ENCODE results near the gene SDF4.

SDF4 gene

DNA sequence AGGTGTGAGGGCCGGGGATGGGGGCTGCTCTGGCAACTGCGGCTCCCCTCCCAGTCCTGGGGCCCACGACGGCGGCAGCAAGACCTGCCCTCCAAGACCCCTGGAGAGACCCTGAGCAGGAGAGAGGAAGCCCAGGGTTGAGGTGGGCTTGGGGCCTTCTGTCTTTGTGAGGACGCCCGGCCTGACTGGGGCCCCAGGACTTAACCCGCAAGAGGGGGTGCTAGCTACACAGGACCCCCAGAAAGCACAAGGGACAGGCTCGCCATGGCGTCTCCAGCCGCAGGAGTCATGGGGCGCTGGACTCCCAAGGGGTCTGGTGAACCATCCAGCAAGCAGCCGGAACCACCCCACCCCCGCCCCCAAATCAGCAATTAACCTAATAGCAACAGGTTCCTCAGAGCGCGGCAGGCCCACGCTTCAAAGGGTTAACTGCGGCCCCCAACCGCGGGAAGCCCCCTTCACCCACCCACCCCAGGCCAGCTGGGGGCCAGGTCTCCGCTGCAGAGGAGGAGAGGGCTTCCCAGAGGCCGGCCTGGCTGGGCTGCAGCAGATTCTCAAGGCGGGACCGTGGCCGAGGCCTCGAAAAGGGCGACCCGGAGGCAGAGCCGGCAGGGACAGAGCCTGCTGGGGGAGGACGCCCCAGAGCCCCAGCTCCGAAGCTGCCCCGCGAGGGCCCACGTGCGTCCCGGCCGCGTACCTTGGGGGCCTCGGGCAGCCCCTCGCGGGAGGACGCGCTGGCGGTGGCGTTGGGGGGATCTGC is 14.2 kb upstream of the SDF4 start:
- no peaks in the 10 kb centered on the region for H3K27me3 ChIP-seq (ENCODE audit: control insufficient read depth, insufficient read depth, low read length)
- H3K9me3 ChIP-seq (ENCODE audit: control insufficient read depth, insufficient read depth, low read length) = no peaks in the 10 kb centered on the region
- H3K4me1 ChIP-seq (ENCODE audit: control insufficient read depth, insufficient read depth, low read length) = no peaks in the 10 kb centered on the region
- H3K36me3 ChIP-seq (ENCODE audit: control insufficient read depth, insufficient read depth, low read length) = peaks cover 4% of the 10 kb centered on the region
- no peak overlapping the region for H3K4me3 ChIP-seq (ENCODE audit: low read depth, low read length)
- no peak overlapping the region for H3K9ac ChIP-seq (ENCODE audit: low read depth, low read length)

DNA sequence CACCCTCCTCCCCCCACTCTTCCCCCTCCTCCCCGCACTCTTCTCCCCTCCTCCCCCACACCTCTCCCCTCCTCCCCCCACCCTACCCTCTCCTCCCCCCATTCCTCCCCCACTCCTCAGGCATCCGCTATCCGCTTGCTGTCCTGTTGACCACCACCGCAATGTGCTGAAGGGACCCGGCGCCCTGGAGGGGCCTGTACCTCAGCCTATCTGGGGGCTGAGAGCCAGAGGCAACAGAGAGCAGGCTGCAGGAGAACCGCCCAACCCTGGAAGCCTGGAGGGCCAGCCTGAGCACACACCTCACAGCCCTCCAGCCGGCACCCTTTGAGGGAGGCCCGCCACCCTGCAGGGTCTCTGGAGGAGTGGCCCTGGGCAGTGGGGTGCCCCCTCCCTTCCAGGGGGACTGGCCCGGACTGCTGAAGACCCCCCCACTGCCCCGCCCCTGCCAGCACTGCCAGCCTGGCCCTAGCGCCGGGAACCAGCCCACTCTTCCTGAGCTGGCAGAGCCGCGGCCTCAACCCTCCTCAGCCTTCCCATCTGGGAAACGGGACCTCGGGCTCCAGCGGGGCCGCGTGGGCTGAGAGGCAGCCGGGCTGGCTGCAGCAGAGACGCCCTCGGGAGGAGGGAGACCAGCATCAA is 13.5 kb upstream of the SDF4 start:
- Histone ChIP-seq H3K4me3 (ENCODE audit: low read depth, low read length) (no peak overlapping the region), H3K27me3 (ENCODE audit: control insufficient read depth, insufficient read depth, low read length) (no peaks in the 10 kb centered on the region), H3K9me3 (ENCODE audit: control insufficient read depth, insufficient read depth, low read length) (no peaks in the 10 kb centered on the region), H3K9ac (ENCODE audit: low read depth, low read length) (no peak overlapping the region), H3K36me3 (ENCODE audit: control insufficient read depth, insufficient read depth, low read length) (peaks cover 4% of the 10 kb centered on the region), H3K4me1 (ENCODE audit: control insufficient read depth, insufficient read depth, low read length) (no peaks in the 10 kb centered on the region)

GRCh38 chr1:1244192-1244811 is 12.5 kb upstream of the SDF4 start:
- no peak overlapping the region for H3K9ac ChIP-seq (ENCODE audit: low read depth, low read length)
- H3K4me3 ChIP-seq (ENCODE audit: low read depth, low read length) = no peak overlapping the region
- H3K27me3 ChIP-seq (ENCODE audit: control insufficient read depth, insufficient read depth, low read length) = no peaks in the 10 kb centered on the region
- H3K36me3 ChIP-seq (ENCODE audit: control insufficient read depth, insufficient read depth, low read length) = peaks cover 6% of the 10 kb centered on the region
- H3K4me1 ChIP-seq (ENCODE audit: control insufficient read depth, insufficient read depth, low read length) = no peaks in the 10 kb centered on the region
- no peaks in the 10 kb centered on the region for H3K9me3 ChIP-seq (ENCODE audit: control insufficient read depth, insufficient read depth, low read length)

GRCh38 chr1:1243807-1244191 is 12.0 kb upstream of the SDF4 start:
- Histone ChIP-seq H3K27me3 (ENCODE audit: control insufficient read depth, insufficient read depth, low read length) (no peaks in the 10 kb centered on the region), H3K36me3 (ENCODE audit: control insufficient read depth, insufficient read depth, low read length) (peaks cover 6% of the 10 kb centered on the region), H3K4me1 (ENCODE audit: control insufficient read depth, insufficient read depth, low read length) (no peaks in the 10 kb centered on the region), H3K9me3 (ENCODE audit: control insufficient read depth, insufficient read depth, low read length) (no peaks in the 10 kb centered on the region), H3K4me3 (ENCODE audit: low read depth, low read length) (no peak overlapping the region), H3K9ac (ENCODE audit: low read depth, low read length) (no peak overlapping the region)

DNA sequence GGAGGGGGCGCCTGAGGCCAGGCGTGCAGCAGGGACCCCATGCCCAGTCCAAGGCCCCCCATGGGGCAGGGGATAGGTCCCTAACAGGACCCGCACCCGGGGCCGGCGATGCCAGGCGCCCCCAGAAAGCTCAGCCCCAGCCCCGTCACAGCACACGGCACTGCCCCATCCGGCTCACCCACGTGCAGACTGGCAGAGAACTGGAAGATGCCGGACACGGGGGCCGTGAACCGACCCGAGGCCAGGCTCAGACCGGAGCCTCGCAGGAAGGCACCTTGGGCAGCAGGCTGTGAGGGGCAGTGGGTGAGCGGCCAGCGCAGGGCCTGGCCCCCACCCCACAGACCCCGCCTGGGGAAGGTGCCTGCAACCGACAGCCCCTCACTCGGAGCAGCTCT is 11.5 kb upstream of the SDF4 start:
- no peak overlapping the region for H3K9ac ChIP-seq (ENCODE audit: low read depth, low read length)
- H3K27me3 ChIP-seq (ENCODE audit: control insufficient read depth, insufficient read depth, low read length) = no peaks in the 10 kb centered on the region
- peaks cover 6% of the 10 kb centered on the region for H3K36me3 ChIP-seq (ENCODE audit: control insufficient read depth, insufficient read depth, low read length)

DNA sequence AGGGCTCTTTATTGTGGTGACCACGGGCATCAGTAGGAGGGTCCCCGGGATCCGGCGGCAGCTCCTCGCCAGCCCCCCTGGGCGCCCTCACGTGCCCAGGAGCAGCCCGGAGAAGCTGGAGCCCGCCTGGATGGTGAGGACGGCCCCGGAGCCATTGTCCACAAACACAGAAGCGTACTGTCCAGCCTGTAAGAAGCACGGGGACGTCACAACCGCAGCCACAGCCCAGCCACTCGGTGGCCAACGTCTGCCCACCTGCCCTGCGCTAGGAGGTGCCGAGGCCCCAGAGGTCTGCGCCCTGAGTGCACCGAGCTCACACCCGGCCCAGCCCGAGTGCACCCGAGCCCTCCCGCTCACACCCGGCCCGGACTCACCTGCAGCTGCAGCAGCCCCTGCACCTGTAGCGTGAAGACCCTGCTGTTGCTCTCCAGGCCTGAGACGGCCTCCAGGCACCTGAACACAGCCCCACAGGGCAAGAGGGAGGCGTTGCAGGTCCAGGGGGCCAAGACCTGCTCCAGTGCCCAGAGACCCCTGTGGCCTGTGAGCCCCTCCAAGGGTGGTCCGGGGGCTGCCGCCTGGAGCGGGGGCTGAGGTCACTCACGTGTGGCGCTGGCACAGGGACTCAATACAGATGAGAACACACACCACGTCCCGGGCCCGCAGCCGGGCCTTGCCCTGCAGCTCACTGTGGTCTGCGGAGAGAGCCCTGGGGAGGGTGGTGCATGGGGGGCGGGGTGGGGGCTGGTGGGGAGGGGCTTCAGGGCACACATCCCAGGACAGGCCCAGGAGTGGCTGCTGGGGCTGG is 10.9 kb upstream of the SDF4 start:
- Histone ChIP-seq H3K27me3 (ENCODE audit: control insufficient read depth, insufficient read depth, low read length) (no peaks in the 10 kb centered on the region), H3K9me3 (ENCODE audit: control insufficient read depth, insufficient read depth, low read length) (no peaks in the 10 kb centered on the region), H3K9ac (ENCODE audit: low read depth, low read length) (no peak overlapping the region), H3K4me3 (ENCODE audit: low read depth, low read length) (no peak overlapping the region), H3K36me3 (ENCODE audit: control insufficient read depth, insufficient read depth, low read length) (peaks cover 6% of the 10 kb centered on the region), H3K4me1 (ENCODE audit: control insufficient read depth, insufficient read depth, low read length) (no peaks in the 10 kb centered on the region)

More for the DNA sequence above, 11.5 kb upstream of the SDF4 start:
- no peaks in the 10 kb centered on the region for H3K4me1 ChIP-seq (ENCODE audit: control insufficient read depth, insufficient read depth, low read length)
- no peaks in the 10 kb centered on the region for H3K9me3 ChIP-seq (ENCODE audit: control insufficient read depth, insufficient read depth, low read length)
- H3K4me3 ChIP-seq (ENCODE audit: low read depth, low read length) = no peak overlapping the region

- no peaks in the 10 kb centered on the region for H3K9me3 ChIP-seq (ENCODE audit: control insufficient read depth, insufficient read depth, low read length)
- H3K4me3 ChIP-seq (ENCODE audit: low read depth, low read length) = no peak overlapping the region
- peaks cover 6% of the 10 kb centered on the region for H3K36me3 ChIP-seq (ENCODE audit: control insufficient read depth, insufficient read depth, low read length)
- no peaks in the 10 kb centered on the region for H3K4me1 ChIP-seq (ENCODE audit: control insufficient read depth, insufficient read depth, low read length)
- no peak overlapping the region for H3K9ac ChIP-seq (ENCODE audit: low read depth, low read length)
- H3K27me3 ChIP-seq (ENCODE audit: control insufficient read depth, insufficient read depth, low read length) = no peaks in the 10 kb centered on the region
These were observed 9.9 kb upstream of the SDF4 start for GRCh38 chr1:1241588-1242219.

- H3K9ac ChIP-seq (ENCODE audit: low read depth, low read length) = no peak overlapping the region
- H3K4me3 ChIP-seq (ENCODE audit: low read depth, low read length) = no peak overlapping the region
- no peaks in the 10 kb centered on the region for H3K27me3 ChIP-seq (ENCODE audit: control insufficient read depth, insufficient read depth, low read length)
- H3K9me3 ChIP-seq (ENCODE audit: control insufficient read depth, insufficient read depth, low read length) = no peaks in the 10 kb centered on the region
- no peaks in the 10 kb centered on the region for H3K4me1 ChIP-seq (ENCODE audit: control insufficient read depth, insufficient read depth, low read length)
- H3K36me3 ChIP-seq (ENCODE audit: control insufficient read depth, insufficient read depth, low read length) = peaks cover 6% of the 10 kb centered on the region
These were observed 9.2 kb upstream of the SDF4 start for GRCh38 chr1:1240822-1241587.

DNA sequence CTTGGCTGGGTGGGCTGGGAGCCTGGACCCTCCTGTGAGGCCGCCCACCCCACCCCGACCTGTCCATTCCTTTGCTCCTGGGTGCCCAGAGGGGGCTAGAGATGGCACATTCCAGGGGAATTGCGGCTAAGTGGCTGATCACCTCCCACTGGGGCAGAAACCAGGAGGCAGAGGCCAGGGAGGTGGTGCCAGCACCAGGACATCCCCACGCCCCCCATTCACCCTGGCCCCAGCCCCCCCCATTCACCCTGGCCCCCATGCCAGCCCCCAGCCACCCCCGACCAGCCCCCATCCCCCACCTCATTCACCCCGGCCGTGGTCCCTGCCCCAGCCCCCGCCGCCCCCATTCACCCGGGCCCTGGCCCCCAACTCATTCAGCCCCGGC is 8.5 kb upstream of the SDF4 start:
- Histone ChIP-seq H3K4me3 (ENCODE audit: low read depth, low read length) (no peak overlapping the region), H3K36me3 (ENCODE audit: control insufficient read depth, insufficient read depth, low read length) (peaks cover 6% of the 10 kb centered on the region), H3K9me3 (ENCODE audit: control insufficient read depth, insufficient read depth, low read length) (no peaks in the 10 kb centered on the region), H3K9ac (ENCODE audit: low read depth, low read length) (no peak overlapping the region), H3K27me3 (ENCODE audit: control insufficient read depth, insufficient read depth, low read length) (no peaks in the 10 kb centered on the region), H3K4me1 (ENCODE audit: control insufficient read depth, insufficient read depth, low read length) (no peaks in the 10 kb centered on the region)

- Histone ChIP-seq H3K9ac (ENCODE audit: low read depth, low read length) (no peak overlapping the region), H3K4me3 (ENCODE audit: low read depth, low read length) (no peak overlapping the region)
These were observed 8.0 kb upstream of the SDF4 start for GRCh38 chr1:1239614-1240347.

More at GRCh38 chr1:1239614-1240347, 8.0 kb upstream of the SDF4 start:
- Histone ChIP-seq H3K27me3 (ENCODE audit: control insufficient read depth, insufficient read depth, low read length) (no peaks in the 10 kb centered on the region), H3K4me1 (ENCODE audit: control insufficient read depth, insufficient read depth, low read length) (no peaks in the 10 kb centered on the region), H3K9me3 (ENCODE audit: control insufficient read depth, insufficient read depth, low read length) (no peaks in the 10 kb centered on the region), H3K36me3 (ENCODE audit: control insufficient read depth, insufficient read depth, low read length) (peaks cover 7% of the 10 kb centered on the region)
